ENCODE results near the gene MAP3K9.
A peak's percentile ranks its signal among the peaks of the same experiment; 100 is the strongest.

MAP3K9 gene

DNA sequence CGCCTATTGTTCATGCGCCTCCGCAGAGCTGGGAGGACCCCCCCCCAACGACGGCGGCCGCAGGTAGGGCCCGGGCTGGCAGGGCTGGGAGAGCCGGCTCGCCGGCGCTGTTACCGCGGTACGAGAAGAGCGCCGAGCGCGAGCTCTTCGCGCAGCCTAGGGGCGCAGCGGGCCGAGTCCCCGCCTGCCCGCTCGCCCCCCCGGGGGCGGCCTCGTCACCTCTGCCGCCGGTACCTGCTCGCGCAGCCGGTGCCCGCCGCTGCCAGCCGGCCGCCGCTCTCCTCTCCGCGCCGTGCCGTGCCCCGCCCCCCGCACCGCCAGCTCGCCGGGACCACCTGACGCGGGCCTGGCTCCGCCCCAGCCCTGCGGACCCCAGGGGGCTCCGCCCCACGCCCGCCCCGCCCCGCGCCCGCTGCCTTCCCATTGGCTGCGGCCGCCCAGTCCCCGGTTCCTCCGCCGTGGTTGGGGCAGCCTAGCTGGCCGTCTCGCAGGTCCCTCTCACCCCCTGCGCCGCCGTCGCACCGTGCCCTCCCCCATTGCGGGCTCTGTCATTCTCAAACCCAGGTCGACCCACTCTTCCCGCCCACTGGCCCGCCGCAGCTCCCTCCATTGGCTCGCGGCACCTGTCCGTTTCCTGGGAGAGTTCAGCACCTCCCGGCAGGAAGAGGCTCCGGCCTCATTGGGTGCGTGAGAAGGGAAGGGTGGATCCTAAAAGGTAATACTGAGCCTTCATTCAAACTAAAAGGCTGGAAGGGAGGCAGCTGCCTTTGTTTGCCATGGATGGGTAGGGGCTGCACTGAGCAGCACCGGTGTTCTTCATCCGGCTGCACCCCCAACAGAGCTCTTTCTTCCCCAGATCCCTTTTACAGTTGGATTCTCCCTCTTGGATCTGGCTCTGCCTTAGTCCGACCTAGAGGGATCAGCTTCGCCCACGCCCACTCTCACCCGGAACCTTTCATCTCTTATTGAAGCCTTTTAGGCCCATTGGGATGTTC, at the start of gene MAP3K9:
MAP3K9 (minus strand) TSS at position 289 of the 995 bp plus-strand sequence. CDS start 342 bp downstream, outside the sequence.
- peak within 1 kb of the TSS; percentile 34 for H3K9ac ChIP-seq
- peaks cover 5% of the 10 kb centered on the region for H3K4me1 ChIP-seq
- H3K36me3 ChIP-seq (ENCODE audit: control insufficient read depth, insufficient read depth, low read length) = no peaks in the 10 kb centered on the region
- H3K27ac ChIP-seq = peak within 1 kb of the TSS; percentile 67
- H3K4me3 ChIP-seq (ENCODE audit: low read depth, low read length) = peak within 1 kb of the TSS; percentile 63
- H2AFZ ChIP-seq = peak within 1 kb of the TSS; percentile 87
- no peaks in the 10 kb centered on the region for H3K9me3 ChIP-seq (ENCODE audit: control insufficient read depth, low read length)
- no peaks in the 10 kb centered on the region for H3K79me2 ChIP-seq
- TF ChIP-seq, protein P1, sequence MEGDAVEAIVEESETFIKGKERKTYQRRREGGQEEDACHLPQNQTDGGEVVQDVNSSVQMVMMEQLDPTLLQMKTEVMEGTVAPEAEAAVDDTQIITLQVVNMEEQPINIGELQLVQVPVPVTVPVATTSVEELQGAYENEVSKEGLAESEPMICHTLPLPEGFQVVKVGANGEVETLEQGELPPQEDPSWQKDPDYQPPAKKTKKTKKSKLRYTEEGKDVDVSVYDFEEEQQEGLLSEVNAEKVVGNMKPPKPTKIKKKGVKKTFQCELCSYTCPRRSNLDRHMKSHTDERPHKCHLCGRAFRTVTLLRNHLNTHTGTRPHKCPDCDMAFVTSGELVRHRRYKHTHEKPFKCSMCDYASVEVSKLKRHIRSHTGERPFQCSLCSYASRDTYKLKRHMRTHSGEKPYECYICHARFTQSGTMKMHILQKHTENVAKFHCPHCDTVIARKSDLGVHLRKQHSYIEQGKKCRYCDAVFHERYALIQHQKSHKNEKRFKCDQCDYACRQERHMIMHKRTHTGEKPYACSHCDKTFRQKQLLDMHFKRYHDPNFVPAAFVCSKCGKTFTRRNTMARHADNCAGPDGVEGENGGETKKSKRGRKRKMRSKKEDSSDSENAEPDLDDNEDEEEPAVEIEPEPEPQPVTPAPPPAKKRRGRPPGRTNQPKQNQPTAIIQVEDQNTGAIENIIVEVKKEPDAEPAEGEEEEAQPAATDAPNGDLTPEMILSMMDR (IDR thresholded peaks at IDR 0.05) = no peak
- peak within 1 kb of the TSS; percentile 89 for H3K4me2 ChIP-seq (ENCODE audit: low read length)
- no peaks in the 10 kb centered on the region for H3K27me3 ChIP-seq (ENCODE audit: control insufficient read depth, insufficient read depth, low read length)

DNA sequence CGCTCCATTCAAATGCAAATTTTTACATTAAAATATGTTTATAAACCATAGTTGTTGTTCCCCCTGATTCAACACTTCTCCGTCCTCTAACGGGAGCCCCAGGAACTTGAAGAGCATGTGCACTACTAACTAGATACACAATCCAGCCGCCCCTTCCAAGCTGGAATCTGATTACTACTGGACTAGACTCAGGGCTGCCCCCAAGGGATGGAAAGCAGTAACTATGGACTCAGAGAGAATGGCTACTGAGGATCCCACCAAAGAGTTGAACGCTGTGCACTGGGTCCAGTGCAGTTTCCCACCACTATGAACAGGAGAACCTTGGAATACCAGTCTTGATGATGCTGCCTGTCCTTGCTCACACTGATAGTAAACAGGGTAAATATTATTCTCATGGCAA, 49.3 kb upstream of the MAP3K9 start:
- Histone ChIP-seq H3K9me3 (ENCODE audit: control insufficient read depth, low read length) (no peaks in the 10 kb centered on the region), H3K4me2 (ENCODE audit: low read length) (no peak overlapping the region), H3K27me3 (ENCODE audit: control insufficient read depth, insufficient read depth, low read length) (no peaks in the 10 kb centered on the region), H3K36me3 (ENCODE audit: control insufficient read depth, insufficient read depth, low read length) (no peaks in the 10 kb centered on the region), H3K27ac (no peak overlapping the region), H3K9ac (no peak overlapping the region), H3K4me3 (ENCODE audit: low read depth, low read length) (no peak overlapping the region), H2AFZ (no peak overlapping the region), H3K79me2 (no peaks in the 10 kb centered on the region), H3K4me1 (no peaks in the 10 kb centered on the region)
- TF ChIP-seq, protein P1 (IDR thresholded peaks at IDR 0.05) = no peak

DNA sequence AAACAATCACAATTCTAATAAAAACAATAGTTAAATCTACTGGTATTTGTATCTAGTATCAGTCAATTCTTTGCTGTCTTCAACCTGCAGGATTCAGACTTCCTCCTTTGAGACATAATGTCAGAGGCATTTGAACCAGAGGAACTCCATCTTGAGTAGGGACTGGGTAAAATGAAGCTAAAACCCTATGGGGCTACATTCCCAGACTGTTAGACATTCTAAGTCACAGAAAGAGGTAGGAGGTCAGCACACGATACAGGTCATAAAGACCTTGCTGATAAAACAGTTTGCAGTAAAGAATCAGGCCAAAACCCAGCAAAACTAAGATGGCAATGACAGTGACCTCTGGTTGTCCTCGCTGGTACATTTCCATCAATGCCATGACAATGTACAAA, 48.2 kb upstream of the MAP3K9 start:
- H3K36me3 ChIP-seq (ENCODE audit: control insufficient read depth, insufficient read depth, low read length) = no peaks in the 10 kb centered on the region
- H2AFZ ChIP-seq = no peak overlapping the region
- H3K27ac ChIP-seq = no peak overlapping the region
- H3K4me2 ChIP-seq (ENCODE audit: low read length) = no peak overlapping the region
- TF ChIP-seq, protein P1 (IDR thresholded peaks at IDR 0.05) = no peak
- no peak overlapping the region for H3K4me3 ChIP-seq (ENCODE audit: low read depth, low read length)
- no peaks in the 10 kb centered on the region for H3K79me2 ChIP-seq
- no peak overlapping the region for H3K9ac ChIP-seq
- H3K9me3 ChIP-seq (ENCODE audit: control insufficient read depth, low read length) = no peaks in the 10 kb centered on the region
- no peaks in the 10 kb centered on the region for H3K4me1 ChIP-seq
- no peaks in the 10 kb centered on the region for H3K27me3 ChIP-seq (ENCODE audit: control insufficient read depth, insufficient read depth, low read length)

DNA sequence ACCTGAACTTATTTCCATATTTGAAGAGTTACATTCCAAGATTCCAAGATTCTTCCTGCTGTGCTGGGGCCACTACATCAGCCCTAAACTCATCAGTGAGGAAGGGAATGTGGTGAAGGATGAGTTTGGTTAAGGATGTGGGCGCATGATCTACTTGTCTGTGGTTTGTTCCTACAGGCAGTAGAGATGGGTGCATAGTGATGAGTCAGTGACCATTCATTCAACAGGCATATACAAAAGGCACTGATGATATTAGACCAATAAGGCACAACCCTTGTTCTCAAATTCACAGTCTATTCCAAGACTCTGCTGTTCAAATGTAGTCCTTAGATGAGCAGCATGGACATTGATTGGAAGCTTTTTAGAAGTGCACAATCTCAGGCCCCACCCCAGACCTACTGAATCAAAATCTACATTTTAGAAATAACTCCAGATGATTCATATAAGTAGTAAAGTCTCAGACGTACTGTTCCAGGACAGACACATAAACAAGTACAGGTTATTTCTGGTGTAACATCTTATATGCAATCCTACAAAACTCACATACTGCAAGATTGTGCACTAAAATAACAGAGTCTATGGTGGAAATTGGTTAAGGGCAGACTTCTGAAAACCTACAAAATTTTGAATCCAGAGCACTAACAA, 47.7 kb upstream of the MAP3K9 start:
- Histone ChIP-seq H3K27ac (no peak overlapping the region), H3K9ac (no peak overlapping the region), H3K4me3 (ENCODE audit: low read depth, low read length) (no peak overlapping the region), H3K9me3 (ENCODE audit: control insufficient read depth, low read length) (no peaks in the 10 kb centered on the region), H3K79me2 (no peaks in the 10 kb centered on the region), H3K4me2 (ENCODE audit: low read length) (no peak overlapping the region), H3K36me3 (ENCODE audit: control insufficient read depth, insufficient read depth, low read length) (no peaks in the 10 kb centered on the region), H3K27me3 (ENCODE audit: control insufficient read depth, insufficient read depth, low read length) (no peaks in the 10 kb centered on the region), H3K4me1 (no peaks in the 10 kb centered on the region), H2AFZ (no peak overlapping the region)
- TF ChIP-seq, protein P1 (IDR thresholded peaks at IDR 0.05) = no peak

All from parathyroid adenoma (tissue), 2 donors.